GM18519 (cell line): Measurements from ENCODE around the gene AGRP.

ENCODE experiments used
- ATAC-seq: cut with Tn5 transposase; IDR thresholded peaks from one replicate; pipeline ENCODE4 v1.9.1; 2021; ENCODE audit warnings: mild to moderate bottlenecking, moderate library complexity; ENCODE audit not compliant: unreplicated experiment, low FRiP score

The AGRP gene

DNA sequence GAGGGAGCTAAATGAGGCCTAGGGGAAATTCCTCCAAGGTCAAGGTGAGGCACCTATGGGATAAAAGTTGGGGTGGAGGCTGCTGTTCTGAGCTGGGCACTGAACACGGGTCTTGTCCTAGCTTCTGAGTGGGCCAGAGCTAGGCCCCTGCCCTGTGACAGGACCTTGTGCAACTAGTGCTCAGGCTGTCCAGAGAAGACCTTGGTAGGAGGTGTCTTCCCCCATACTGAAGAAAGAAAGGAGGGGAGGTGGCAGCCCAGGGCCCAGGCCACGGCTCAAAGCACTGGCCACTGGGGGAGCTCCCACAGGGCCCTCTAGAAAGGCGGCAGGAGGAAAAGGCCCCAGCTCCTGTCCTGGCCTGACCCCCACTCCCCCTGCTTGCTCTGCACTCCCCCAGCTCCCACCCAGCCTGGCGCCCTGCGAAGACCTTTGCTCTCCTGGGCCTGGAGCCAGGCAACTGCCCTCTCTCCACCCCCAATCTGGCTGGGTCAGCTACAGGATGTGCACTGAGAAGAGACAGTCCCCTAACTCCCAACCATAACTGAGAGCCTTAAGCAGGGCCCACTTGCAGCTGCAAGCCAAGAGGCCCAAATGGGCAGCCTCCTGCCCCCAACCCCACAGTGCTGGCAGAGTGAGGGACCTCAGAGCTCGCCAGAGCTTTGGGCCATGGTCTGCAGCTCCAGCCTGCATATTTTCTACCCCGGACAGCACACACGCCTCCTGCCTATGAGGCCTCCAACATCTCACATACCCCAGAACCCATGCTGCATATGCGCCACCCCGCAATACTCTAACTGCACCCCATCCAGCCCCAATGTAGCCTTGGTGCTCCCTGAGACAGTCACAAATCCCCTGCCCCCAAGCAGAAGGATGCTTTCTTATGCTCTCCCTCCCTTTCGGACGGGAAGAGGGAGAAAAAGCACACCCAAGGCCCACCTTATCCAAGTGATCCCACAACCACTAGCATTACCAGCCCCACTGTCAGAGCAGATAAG lies 37.1 kb downstream of the AGRP start:
- no peak for ATAC-seq

- no peak for ATAC-seq
Observed at GRCh38 chr16:67445441-67445912, 37.9 kb downstream of the AGRP start.

DNA sequence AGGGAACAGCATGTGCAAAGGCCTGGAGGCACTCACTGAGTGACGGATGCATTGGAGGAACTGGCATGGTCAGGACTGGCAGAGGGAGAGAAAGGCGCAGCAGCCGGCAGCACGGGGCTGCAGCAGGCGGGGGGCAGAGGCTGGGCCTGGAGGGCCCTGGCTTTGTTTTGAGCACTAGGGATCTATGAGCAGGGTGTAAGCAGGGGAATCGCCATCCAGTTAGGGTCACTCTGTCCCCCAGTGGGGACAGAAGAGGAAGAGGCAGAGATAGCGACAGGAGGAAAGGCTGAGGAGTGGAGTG lies 38.3 kb downstream of the AGRP start:
- no peak for ATAC-seq

GRCh38 chr16:67444259-67445125 lies 38.9 kb downstream of the AGRP start:
- ATAC-seq, result no peak

DNA sequence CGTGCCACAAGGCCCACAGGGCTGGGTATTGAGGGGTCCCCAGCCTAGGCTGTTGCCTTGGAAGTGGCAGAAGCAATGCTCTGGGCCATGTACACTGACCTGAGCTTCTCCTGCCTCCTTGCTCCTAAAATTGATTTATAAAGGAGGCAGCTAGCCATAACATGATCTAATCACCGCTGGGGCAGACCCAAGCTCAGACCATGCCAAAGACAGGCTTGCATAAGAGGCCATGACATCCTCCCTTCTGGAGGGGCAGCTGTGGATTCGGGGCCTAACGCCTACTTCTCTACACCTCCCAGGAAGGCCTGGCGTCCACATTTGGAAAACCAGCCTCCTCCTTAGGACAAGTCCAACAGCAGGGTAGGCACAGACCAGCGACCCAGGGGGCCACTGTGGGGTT lies 40.1 kb downstream of the AGRP start:
- ATAC-seq, result no peak

- no peak for ATAC-seq
Observed at GRCh38 chr16:67442581-67443255, 40.6 kb downstream of the AGRP start.

- no peak for ATAC-seq
Observed at GRCh38 chr16:67441907-67442306, 41.4 kb downstream of the AGRP start.

- no peak for ATAC-seq
Observed at GRCh38 chr16:67441271-67441753, 42.0 kb downstream of the AGRP start.

- no peak for ATAC-seq
Observed at GRCh38 chr16:67438824-67439393, 44.4 kb downstream of the AGRP start.

DNA sequence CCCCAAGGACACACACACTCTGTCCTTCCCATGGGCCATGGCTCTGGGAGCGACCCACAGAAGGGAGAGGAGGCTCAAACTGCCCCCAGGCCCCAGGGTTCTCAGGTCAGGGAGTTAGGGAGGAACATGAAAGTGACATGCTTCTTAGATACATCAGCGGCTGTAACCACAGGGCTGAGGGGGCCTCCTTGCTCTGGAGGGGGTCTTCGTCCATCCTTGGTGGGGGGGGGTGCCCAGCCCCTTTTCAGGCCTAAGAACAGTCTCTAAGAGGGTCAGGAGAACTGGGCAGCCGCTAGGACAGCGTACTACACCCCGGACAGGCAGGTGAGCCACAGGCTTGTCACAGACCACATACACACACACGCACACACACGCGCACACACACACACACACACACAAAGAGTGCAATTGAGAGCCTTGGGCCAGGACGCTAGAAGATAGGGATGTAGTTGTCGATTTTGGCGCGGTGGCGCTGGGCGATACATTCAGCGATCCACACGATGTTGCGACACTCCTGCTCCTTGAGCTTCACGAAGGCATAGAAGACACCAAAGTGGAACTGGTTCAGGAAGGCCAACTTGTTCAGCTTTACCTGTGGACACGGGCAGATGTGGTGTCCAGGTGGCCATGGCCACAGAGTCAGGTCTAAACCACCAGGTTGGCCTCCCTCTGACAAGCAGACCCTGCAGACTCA lies 45.1 kb downstream of the AGRP start:
- no peak for ATAC-seq

DNA sequence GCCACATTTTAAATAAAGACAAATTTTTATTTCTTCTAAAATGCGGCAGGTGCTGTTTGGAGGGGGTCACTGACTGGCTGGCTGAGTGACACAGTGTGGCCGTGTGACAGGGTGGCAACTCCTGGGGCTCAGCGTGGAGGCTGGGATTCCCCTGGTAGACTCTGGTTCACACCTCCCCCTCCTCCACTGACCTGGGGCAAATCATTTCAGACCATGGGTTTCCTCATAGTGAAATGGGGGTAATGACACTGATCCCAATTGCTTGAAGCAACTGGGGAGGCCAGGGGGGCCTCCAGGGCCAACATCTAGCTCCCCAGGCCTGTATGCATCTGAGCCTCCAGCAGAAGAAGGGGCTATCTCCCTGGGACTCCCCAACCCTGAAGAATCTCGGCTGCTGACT lies 45.8 kb downstream of the AGRP start:
- ATAC-seq, result no peak

DNA sequence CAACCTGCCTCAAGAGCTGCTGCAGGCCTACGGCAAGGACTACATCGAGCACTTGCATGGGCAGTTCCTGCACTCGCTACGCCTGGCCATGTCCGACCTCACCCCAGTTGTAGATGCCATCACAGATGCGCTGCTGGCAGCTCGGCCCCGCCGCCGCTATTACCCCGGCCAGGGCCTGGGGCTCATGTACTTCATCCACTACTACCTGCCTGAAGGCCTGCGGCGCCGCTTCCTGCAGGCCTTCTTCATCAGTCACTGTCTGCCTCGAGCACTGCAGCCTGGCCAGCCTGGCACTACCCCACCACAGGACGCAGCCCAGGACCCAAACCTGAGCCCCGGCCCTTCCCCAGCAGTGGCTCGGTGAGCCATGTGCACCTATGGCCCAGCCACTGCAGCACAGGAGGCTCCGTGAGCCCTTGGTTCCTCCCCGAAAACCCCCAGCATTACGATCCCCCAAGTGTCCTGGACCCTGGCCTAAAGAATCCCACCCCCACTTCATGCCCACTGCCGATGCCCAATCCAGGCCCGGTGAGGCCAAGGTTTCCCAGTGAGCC lies 46.6 kb downstream of the AGRP start:
- no peak for ATAC-seq

GRCh38 chr16:67435758-67436164 lies 47.6 kb downstream of the AGRP start:
- ATAC-seq, result no peak

GRCh38 chr16:67433131-67433719 lies 50.1 kb downstream of the AGRP start:
- ATAC-seq, result no peak
